Fibroblast of villous mesenchyme (primary cell): ENCODE results near the gene IMMT. TPM values are rescaled to one million over a fixed set of nuclear protein-coding genes. Genes with fewer than 3 reads are reported as not detected.
"Not testable (repeated sequence)": the region's sequence is repeated elsewhere in the genome, so short reads cannot be mapped to it uniquely, and the experiment has no call there.

Experiments used
- DNase-seq: peaks from one replicate; pipeline ENCODE4 v3.0.0-alpha.2; 2010; ENCODE audit warnings: low read depth
- H3K4me3 ChIP-seq: 2 replicates; pipeline ENCODE4 v1.5.1; 2011; ENCODE audit warnings: low read depth, mild to moderate bottlenecking, low read length
- total RNA-seq: library from RNA; depleted of rRNA; stranded (reverse); fragments of >200 nt; gene quantifications from 2 replicates; pipeline ENCODE4 v1.2.3, GENCODE V29; 2012
- TF ChIP-seq, protein P1 (sequence below): IDR thresholded peaks from 2 replicates; pipeline ENCODE4 v1.5.1; 2012; ENCODE audit warnings: low read depth, mild to moderate bottlenecking, low read length; ENCODE audit not compliant: insufficient read depth

The IMMT gene
- total RNA-seq, 1 donor, result 67.8 TPM

DNA sequence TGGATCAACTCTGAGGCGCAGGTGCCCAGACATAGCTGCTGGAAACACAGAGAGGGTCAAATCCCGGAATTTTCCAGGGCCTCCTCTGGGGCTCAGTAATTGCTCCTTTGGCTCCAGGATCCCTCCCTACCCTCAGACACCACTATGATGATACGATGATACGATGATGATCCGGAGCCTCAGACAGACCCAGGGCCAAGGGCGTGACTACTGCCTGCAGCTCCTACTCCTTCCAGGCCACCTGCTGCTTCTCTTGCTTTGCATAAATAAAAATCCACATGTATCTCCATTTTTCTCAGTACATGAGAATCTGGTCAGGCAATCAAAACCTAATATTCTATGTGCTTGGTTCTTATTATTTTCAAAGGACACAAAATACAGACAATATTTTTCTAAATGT, 37.6 kb upstream of the IMMT start:
- TF ChIP-seq, protein P1, sequence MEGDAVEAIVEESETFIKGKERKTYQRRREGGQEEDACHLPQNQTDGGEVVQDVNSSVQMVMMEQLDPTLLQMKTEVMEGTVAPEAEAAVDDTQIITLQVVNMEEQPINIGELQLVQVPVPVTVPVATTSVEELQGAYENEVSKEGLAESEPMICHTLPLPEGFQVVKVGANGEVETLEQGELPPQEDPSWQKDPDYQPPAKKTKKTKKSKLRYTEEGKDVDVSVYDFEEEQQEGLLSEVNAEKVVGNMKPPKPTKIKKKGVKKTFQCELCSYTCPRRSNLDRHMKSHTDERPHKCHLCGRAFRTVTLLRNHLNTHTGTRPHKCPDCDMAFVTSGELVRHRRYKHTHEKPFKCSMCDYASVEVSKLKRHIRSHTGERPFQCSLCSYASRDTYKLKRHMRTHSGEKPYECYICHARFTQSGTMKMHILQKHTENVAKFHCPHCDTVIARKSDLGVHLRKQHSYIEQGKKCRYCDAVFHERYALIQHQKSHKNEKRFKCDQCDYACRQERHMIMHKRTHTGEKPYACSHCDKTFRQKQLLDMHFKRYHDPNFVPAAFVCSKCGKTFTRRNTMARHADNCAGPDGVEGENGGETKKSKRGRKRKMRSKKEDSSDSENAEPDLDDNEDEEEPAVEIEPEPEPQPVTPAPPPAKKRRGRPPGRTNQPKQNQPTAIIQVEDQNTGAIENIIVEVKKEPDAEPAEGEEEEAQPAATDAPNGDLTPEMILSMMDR, result no peak
- no peak overlapping the region for H3K4me3 ChIP-seq
- no peak for DNase-seq

DNA sequence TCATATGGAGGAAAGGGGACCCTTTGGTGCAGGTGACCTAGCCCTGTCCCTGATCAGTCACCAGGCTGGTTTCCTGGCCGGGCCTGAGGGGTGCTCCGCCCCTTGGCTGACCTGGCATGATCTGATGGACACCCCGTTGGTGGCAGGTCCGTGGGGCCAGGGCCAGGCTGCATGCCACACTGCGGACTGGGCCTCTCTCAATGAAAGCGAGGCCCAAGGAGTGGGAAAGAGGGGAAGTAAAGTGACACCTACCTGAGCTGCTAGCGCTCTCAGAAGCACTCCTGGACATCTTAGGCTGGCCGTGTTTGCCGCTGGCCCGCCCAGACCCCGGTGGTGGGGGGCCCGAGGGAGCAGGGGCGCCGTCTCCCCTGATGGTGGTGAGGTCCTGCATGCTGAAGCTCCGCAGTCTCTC, 37.1 kb upstream of the IMMT start:
- TF ChIP-seq, protein P1, result no peak
- no peak overlapping the region for H3K4me3 ChIP-seq
- no peak for DNase-seq

DNA sequence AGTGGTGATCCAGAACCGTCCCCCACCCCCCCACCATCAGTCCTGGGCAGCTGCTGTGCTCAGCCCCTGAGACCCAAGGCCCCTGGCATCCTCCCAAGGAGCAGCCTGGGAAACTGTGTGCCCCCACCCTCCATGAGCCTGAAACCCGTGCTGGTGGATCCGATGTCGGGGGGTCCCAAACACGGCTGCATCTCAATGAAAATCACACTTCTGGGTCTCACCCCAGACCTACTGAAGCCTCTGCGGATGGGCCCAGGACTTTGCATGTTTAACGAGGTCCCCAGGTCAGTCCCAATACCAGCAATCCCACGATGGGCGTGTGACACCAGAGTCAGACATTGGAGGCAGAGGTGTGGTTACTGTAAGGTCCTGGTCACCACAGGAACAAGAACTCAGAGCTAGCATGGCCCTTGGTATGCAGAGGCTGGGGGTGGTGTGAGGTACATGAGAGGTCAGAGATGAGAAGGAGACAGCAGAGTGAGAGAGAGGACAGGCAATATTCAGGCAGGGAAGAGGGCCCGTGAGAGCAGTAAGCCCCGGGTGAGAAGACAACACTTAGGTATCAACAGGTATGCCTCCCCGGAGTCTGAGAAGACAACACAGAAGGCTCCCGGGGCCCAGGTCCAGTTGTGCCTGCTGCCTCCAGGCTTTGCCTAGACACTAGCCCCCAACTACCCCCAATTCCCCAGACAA, 36.6 kb upstream of the IMMT start:
- no peak for DNase-seq
- TF ChIP-seq, protein P1, result no peak
- no peak overlapping the region for H3K4me3 ChIP-seq

DNA sequence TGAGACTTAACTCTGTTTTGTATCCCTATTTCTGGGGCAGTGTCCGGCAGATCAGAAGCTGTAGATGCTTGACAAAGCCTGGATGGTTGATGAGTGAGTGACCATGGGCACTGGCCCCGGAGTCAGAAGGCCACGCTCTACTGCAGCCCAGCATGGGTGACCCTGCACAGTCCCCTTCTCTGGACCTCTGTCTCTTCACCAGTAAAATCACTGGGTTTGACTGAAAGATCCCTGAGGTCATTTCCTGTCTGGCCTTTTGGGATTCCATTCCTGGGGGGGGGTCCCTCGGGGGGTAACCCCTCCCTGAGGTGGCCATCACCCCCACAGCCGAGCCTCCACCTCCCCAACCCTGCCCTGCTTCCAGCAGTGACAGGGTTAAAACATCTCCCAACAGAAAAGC, 35.7 kb upstream of the IMMT start:
- DNase-seq, result no peak
- TF ChIP-seq, protein P1, result no peak
- no peak overlapping the region for H3K4me3 ChIP-seq

DNA sequence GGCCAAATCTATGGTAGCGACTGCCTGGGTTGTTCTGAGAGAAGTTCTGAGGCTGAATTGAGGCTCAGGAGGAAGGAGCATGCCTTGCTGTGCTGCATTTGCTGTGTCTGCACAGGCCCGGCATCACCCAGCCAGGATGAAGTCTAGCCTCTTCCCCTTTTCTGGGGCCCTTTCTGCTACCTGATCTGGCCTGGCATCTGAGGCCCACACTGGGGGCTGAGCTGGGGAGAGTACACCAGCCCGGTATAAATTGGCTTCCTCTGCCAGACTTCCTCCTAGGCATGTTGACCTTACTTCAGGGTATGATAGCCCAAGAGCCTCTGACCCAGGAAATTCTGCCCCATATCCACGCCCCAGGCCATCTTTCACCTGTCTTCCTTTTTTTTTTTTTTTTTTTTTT, 34.0 kb upstream of the IMMT start:
- TF ChIP-seq, protein P1, result no peak
- DNase-seq, result no peak
- no peak overlapping the region for H3K4me3 ChIP-seq

DNA sequence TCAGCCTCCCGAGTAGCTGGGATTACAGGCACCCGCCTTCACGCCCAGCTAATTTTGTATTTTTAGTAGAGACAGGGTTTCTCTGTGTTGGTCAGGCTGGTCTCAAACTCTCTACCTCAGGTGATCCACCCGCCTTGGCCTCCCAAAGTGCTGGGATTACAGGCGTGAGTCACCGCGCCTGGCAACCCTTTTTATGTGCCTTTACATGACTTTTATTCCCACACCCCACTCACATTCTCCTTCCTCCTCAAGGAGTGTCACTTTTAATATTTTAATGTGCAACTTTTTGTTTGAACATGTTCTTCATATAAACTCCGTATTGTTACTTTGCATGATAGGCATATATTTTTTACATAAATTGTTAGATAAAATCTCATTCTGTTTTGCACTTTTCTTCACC, 33.3 kb upstream of the IMMT start:
- not testable (repeated sequence) for H3K4me3 ChIP-seq, DNase-seq

DNA sequence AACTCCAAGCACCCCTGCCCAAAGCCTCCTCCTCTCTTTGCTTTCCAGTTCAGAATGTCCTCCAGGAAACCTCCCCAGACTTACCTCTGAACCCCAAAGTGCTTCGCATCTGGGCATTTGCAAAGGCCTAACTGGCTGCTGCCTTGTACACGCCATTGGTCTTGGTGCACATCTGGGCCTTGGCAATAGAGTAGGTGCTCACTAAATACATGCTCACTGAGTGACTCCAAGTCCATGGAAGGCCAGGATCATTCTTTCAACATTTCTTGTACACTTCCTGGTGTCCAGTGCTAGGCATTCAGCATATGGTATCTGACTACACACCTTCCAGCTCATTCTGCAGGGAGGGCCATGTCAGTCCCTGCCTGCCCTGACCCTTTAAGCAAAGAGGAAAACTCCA, 32.4 kb upstream of the IMMT start:
- TF ChIP-seq, protein P1, result no peak
- no peak overlapping the region for H3K4me3 ChIP-seq
- no peak for DNase-seq
